ENCODE results near the gene RHEX. TPM values are rescaled to one million over a fixed set of nuclear protein-coding genes. Genes with fewer than 3 reads are reported as not detected.
A peak's percentile ranks its signal among the peaks of the same experiment; 100 is the strongest.

Gene RHEX
- total and polyA plus RNA-seq, 2 of the 13 experiments (the other 11 are each of a cell fraction or from before 2014, with no cell fraction given) = 1.4 to 2.7 TPM

- TF ChIP-seq ZNF513 (CRISPR knock-in tag; conservative IDR thresholded peaks at IDR 0.05) = 0 out of 2 replicates have a peak, but pooled peaks have one; percentile 34
- no peak for TF ChIP-seq ZNF619 (CRISPR knock-in tag; IDR thresholded peaks at IDR 0.05)
- no peak for TF ChIP-seq BCL3 (CRISPR knock-in tag; IDR thresholded peaks at IDR 0.05)
- TF ChIP-seq GFI1 (CRISPR knock-in tag; IDR thresholded peaks at IDR 0.05; ENCODE audit: borderline replicate concordance) = 0 out of 2 replicates have a peak, but pooled peaks have one; percentile 43
- TF ChIP-seq FOXO1 (CRISPR knock-in tag; IDR thresholded peaks at IDR 0.05) = peak; percentile 51; the same call in 1 of the 2 replicates
- peak; percentile 47; the same call in 1 of the 2 replicates for TF ChIP-seq IKZF5 (CRISPR knock-in tag; IDR thresholded peaks at IDR 0.05)
- peak; percentile 63 for TF ChIP-seq GABPB1 (CRISPR knock-in tag; IDR thresholded peaks at IDR 0.05)
- TF ChIP-seq NR0B2 (CRISPR knock-in tag; IDR thresholded peaks at IDR 0.05) = no peak
- peak; percentile 64 for TF ChIP-seq ZMYM4 (CRISPR knock-in tag; IDR thresholded peaks at IDR 0.05)
- TF ChIP-seq ZNF281 (CRISPR knock-in tag; IDR thresholded peaks at IDR 0.05; ENCODE audit: borderline replicate concordance) = 0 out of 2 replicates have a peak, but pooled peaks have one; percentile 49
- 0 out of 2 replicates have a peak, but pooled peaks have one; percentile 43 for TF ChIP-seq ATF2 (CRISPR knock-in tag; IDR thresholded peaks at IDR 0.05)
- TF ChIP-seq SMARCC2 (IDR thresholded peaks at IDR 0.05) = no peak
- TF ChIP-seq ZSCAN31 (CRISPR knock-in tag; IDR thresholded peaks at IDR 0.05; ENCODE audit: low read depth) = peak; percentile 45; the same call in 1 of the 2 replicates
- TF ChIP-seq CBX5 (CRISPR knock-in tag; IDR thresholded peaks at IDR 0.05; ENCODE audit: borderline replicate concordance) = peak; percentile 69; the same call in 1 of the 2 replicates
- peak; percentile 39; the same call in 1 of the 2 replicates for TF ChIP-seq ZFX (CRISPR knock-in tag; IDR thresholded peaks at IDR 0.05; ENCODE audit: low read depth)
- TF ChIP-seq ZGPAT (CRISPR knock-in tag; IDR thresholded peaks at IDR 0.05) = peak; percentile 47; the same call in 1 of the 2 replicates
Measured at GRCh38 chr1:206048582-206048981, 4.4 kb upstream of the RHEX start (continued).

Measured in HepG2 (cell line).